WTC11 (cell line): ENCODE measurements around the gene CTNNA2. TPM values are rescaled to one million over a fixed set of nuclear protein-coding genes. Genes with fewer than 3 reads are reported as not detected.

Source experiments
- ATAC-seq: fragments of 200-7000 bp; cut with Tn5 transposase; 2 replicates; pipeline ENCODE4 v1.10.0; 2021; ENCODE audit warnings: mild to moderate bottlenecking, moderate library complexity
- CTCF ChIA-PET: fragments of 300-600 bp; sonication (Branson Sonifier 250); formaldehyde crosslinking; loops from one replicate; lab custom pipeline; 2021; ENCODE audit warnings: antibody characterized with exemption; lab: Charles Lee
- POLR2A ChIA-PET: fragments of 350-600 bp; sonication (Branson Sonifier 250); formaldehyde crosslinking; loops from one replicate; lab custom pipeline; 2021; ENCODE audit warnings: antibody characterized with exemption; lab: Charles Lee
- DNase-seq: peaks from one replicate; pipeline ENCODE4 v3.0.0; 2021; ENCODE audit warnings: low spot score
- H3K27ac Mint-ChIP-seq: 2 replicates; pipeline ENCODE4 v1.8.0; 2021; ENCODE audit warnings: mixed read lengths
- H3K27me3 Mint-ChIP-seq: 2 replicates; pipeline ENCODE4 v1.8.0; 2021; ENCODE audit warnings: low read depth, mild to moderate bottlenecking, moderate library complexity, mixed read lengths
- H3K36me3 Mint-ChIP-seq: 2 replicates; pipeline ENCODE4 v1.8.0; 2021; ENCODE audit warnings: mixed read lengths
- H3K4me1 Mint-ChIP-seq: 2 replicates; pipeline ENCODE4 v1.8.0; 2022; ENCODE audit warnings: mixed read lengths
- H3K4me3 Mint-ChIP-seq: 2 replicates; pipeline ENCODE4 v1.8.0; 2021; ENCODE audit warnings: mild to moderate bottlenecking, moderate library complexity, mixed read lengths
- H3K9me3 Mint-ChIP-seq: 2 replicates; pipeline ENCODE4 v1.8.0; 2021; ENCODE audit warnings: mixed read lengths
- CDX4 ChIP-seq: fragments of 250-450 bp; sonication (Bioruptor Pico); IDR thresholded peaks from 2 replicates; pipeline ENCODE4 v1.9.0; 2021; ENCODE audit warnings: moderate library complexity, mild to moderate bottlenecking, inconsistent platforms, borderline replicate concordance
- E2F1 ChIP-seq: sonication (generic); formaldehyde crosslinking; IDR thresholded peaks from 2 replicates; pipeline ENCODE4 v1.8.0; 2022; ENCODE audit warnings: mild to moderate bottlenecking, missing genetic modification reagents
- EMX1 ChIP-seq: fragments of 250-450 bp; sonication (Bioruptor Pico); IDR thresholded peaks from 2 replicates; pipeline ENCODE4 v1.8.0; 2021; ENCODE audit warnings: mild to moderate bottlenecking
- ESRRA ChIP-seq: sonication (generic); formaldehyde crosslinking; IDR thresholded peaks from 2 replicates; pipeline ENCODE4 v1.8.1; 2022; ENCODE audit warnings: mild to moderate bottlenecking, missing genetic modification reagents, borderline replicate concordance
- ETV6 ChIP-seq: sonication (generic); formaldehyde crosslinking; IDR thresholded peaks from 2 replicates; pipeline ENCODE4 v1.8.1; 2022; ENCODE audit warnings: mild to moderate bottlenecking, missing genetic modification reagents
- FOXP4 ChIP-seq: sonication (generic); formaldehyde crosslinking; IDR thresholded peaks from 2 replicates; pipeline ENCODE4 v1.8.0; 2022; ENCODE audit warnings: mild to moderate bottlenecking, missing genetic modification reagents
- GRHL2 ChIP-seq: fragments of 250-450 bp; sonication (Bioruptor Pico); IDR thresholded peaks from 2 replicates; pipeline ENCODE4 v1.8.0; 2022; ENCODE audit warnings: mild to moderate bottlenecking, moderate library complexity; ENCODE audit not compliant: insufficient replicate concordance, severe bottlenecking
- HMGXB4 ChIP-seq: sonication (generic); formaldehyde crosslinking; IDR thresholded peaks from 2 replicates; pipeline ENCODE4 v1.8.1; 2023; ENCODE audit warnings: mild to moderate bottlenecking, moderate library complexity, missing genetic modification reagents
- IRF2 ChIP-seq: sonication (generic); formaldehyde crosslinking; IDR thresholded peaks from 2 replicates; pipeline ENCODE4 v1.8.0; 2022; ENCODE audit warnings: low read depth, missing genetic modification reagents, borderline replicate concordance
- MYBL2 ChIP-seq: sonication (generic); formaldehyde crosslinking; IDR thresholded peaks from 2 replicates; pipeline ENCODE4 v1.8.1; 2023; ENCODE audit warnings: mild to moderate bottlenecking, moderate library complexity, missing genetic modification reagents
- NFATC4 ChIP-seq: fragments of 250-450 bp; sonication (Bioruptor Pico); IDR thresholded peaks from 2 replicates; pipeline ENCODE4 v1.9.0; 2021; ENCODE audit warnings: mild to moderate bottlenecking
- NFYB ChIP-seq: sonication (generic); formaldehyde crosslinking; conservative IDR thresholded peaks from 2 replicates; pipeline ENCODE4 v1.8.0; 2022; ENCODE audit warnings: low read depth, missing genetic modification reagents
- NR1H2 ChIP-seq: sonication (generic); formaldehyde crosslinking; IDR thresholded peaks from 2 replicates; pipeline ENCODE4 v1.9.0; 2021; ENCODE audit warnings: mild to moderate bottlenecking, moderate library complexity, missing genetic modification reagents
- NR3C1 ChIP-seq: sonication (generic); formaldehyde crosslinking; conservative IDR thresholded peaks from 2 replicates; pipeline ENCODE4 v1.8.1; 2023; ENCODE audit warnings: low read depth, mild to moderate bottlenecking, missing genetic modification reagents
- PRRX2 ChIP-seq: fragments of 250-450 bp; sonication (Bioruptor Pico); IDR thresholded peaks from 2 replicates; pipeline ENCODE4 v1.8.0; 2021; ENCODE audit warnings: mild to moderate bottlenecking
- RELA ChIP-seq: sonication (generic); formaldehyde crosslinking; IDR thresholded peaks from 2 replicates; pipeline ENCODE4 v1.8.1; 2022; ENCODE audit warnings: missing genetic modification reagents, mild to moderate bottlenecking, borderline replicate concordance
- SP1 ChIP-seq: sonication (generic); formaldehyde crosslinking; conservative IDR thresholded peaks from 2 replicates; pipeline ENCODE4 v1.8.1; 2022; ENCODE audit warnings: missing genetic modification reagents
- TCF7 ChIP-seq: sonication (generic); formaldehyde crosslinking; IDR thresholded peaks from 2 replicates; pipeline ENCODE4 v1.8.0; 2022; ENCODE audit warnings: mild to moderate bottlenecking, low read depth, missing genetic modification reagents, moderate library complexity
- ZBTB21 ChIP-seq: sonication (generic); formaldehyde crosslinking; IDR thresholded peaks from 2 replicates; pipeline ENCODE4 v1.8.1; 2023; ENCODE audit warnings: mild to moderate bottlenecking, missing genetic modification reagents, borderline replicate concordance
- ZNF219 ChIP-seq: sonication (generic); formaldehyde crosslinking; IDR thresholded peaks from 2 replicates; pipeline ENCODE4 v1.8.0; 2023; ENCODE audit warnings: missing genetic modification reagents, mild to moderate bottlenecking, borderline replicate concordance
- ZNF425 ChIP-seq: fragments of 250-450 bp; sonication (Bioruptor Pico); conservative IDR thresholded peaks from 2 replicates; pipeline ENCODE4 v1.9.0; 2021; ENCODE audit warnings: mild to moderate bottlenecking
- ZSCAN18 ChIP-seq: fragments of 250-450 bp; sonication (Bioruptor Pico); IDR thresholded peaks from 2 replicates; pipeline ENCODE4 v2.1.2; 2022; ENCODE audit warnings: mild to moderate bottlenecking, moderate library complexity
- total RNA-seq: library from RNA; stranded (reverse); gene quantifications from 3 replicates; pipeline ENCODE4 v1.2.3, GENCODE V29; 2021

Gene CTNNA2
- total RNA-seq, 1 experiment from 2014 or later: 3.8 TPM

- TF ChIP-seq TCF7 (CRISPR knock-in tag) (no peak), ZNF425 (CRISPR knock-in tag) (no peak), E2F1 (CRISPR knock-in tag) (no peak), FOXP4 (CRISPR knock-in tag) (no peak), ESRRA (CRISPR knock-in tag) (no peak), NFYB (CRISPR knock-in tag) (no peak), ZSCAN18 (CRISPR knock-in tag) (no peak), NR1H2 (CRISPR knock-in tag) (no peak), NFATC4 (CRISPR knock-in tag) (no peak), RELA (no peak), MYBL2 (CRISPR knock-in tag) (no peak)
- Mint-ChIP-seq H3K4me1 (no peaks in the 10 kb centered on the region), H3K9me3 (no peaks in the 10 kb centered on the region), H3K27me3 (peaks cover 20% of the 10 kb centered on the region), H3K27ac (no peak overlapping the region), H3K4me3 (no peak overlapping the region), H3K36me3 (no peaks in the 10 kb centered on the region)
- CTCF ChIA-PET: no interaction called here
- ATAC-seq (no peak), DNase-seq (no peak)
- POLR2A ChIA-PET: no interaction called here
These were observed 483.9 kb downstream of the CTNNA2 start for GRCh38 chr2:79996709-79997108.

- Mint-ChIP-seq H3K9me3 (no peaks in the 10 kb centered on the region), H3K27me3 (peaks cover 62% of the 10 kb centered on the region), H3K27ac (no peak overlapping the region), H3K4me3 (no peak overlapping the region), H3K4me1 (peaks cover 1% of the 10 kb centered on the region; the same call in 1 of the 2 replicates), H3K36me3 (no peaks in the 10 kb centered on the region)
- ChIA-PET POLR2A (no interaction called here), CTCF (no interaction called here)
- TF ChIP-seq ZBTB21 (CRISPR knock-in tag) (no peak), SP1 (CRISPR knock-in tag) (no peak), FOXP4 (CRISPR knock-in tag) (no peak)
- ATAC-seq: no peak
- DNase-seq: no peak
These were observed 488.9 kb downstream of the CTNNA2 start for GRCh38 chr2:80001701-80002101.

- peaks cover 64% of the 10 kb centered on the region for H3K27me3 Mint-ChIP-seq
- H3K36me3 Mint-ChIP-seq: no peaks in the 10 kb centered on the region
- POLR2A ChIA-PET: no interaction called here
- CTCF ChIA-PET: no interaction called here
- ATAC-seq: no peak
- H3K27ac Mint-ChIP-seq: no peak overlapping the region
- H3K4me3 Mint-ChIP-seq: no peak overlapping the region
- no peak for DNase-seq
- no peaks in the 10 kb centered on the region for H3K9me3 Mint-ChIP-seq
- peaks cover 5% of the 10 kb centered on the region for H3K4me1 Mint-ChIP-seq
- no peak for TF ChIP-seq HMGXB4
- no peak for TF ChIP-seq NR3C1 (CRISPR knock-in tag)
- no peak for TF ChIP-seq ZNF219 (CRISPR knock-in tag)
- TF ChIP-seq CDX4 (CRISPR knock-in tag): no peak
- no peak for TF ChIP-seq GRHL2 (CRISPR knock-in tag)
- TF ChIP-seq PRRX2 (CRISPR knock-in tag): no peak
- TF ChIP-seq IRF2: no peak
- TF ChIP-seq ETV6 (CRISPR knock-in tag): no peak
- TF ChIP-seq EMX1 (CRISPR knock-in tag): no peak
- TF ChIP-seq TCF7 (CRISPR knock-in tag): no peak
These were observed 489.3 kb downstream of the CTNNA2 start for GRCh38 chr2:80002112-80002511.
